ENCODE results near the gene HYAL2. TPM values are rescaled to one million over a fixed set of nuclear protein-coding genes. Genes with fewer than 3 reads are reported as not detected.

Gene HYAL2, protein sequence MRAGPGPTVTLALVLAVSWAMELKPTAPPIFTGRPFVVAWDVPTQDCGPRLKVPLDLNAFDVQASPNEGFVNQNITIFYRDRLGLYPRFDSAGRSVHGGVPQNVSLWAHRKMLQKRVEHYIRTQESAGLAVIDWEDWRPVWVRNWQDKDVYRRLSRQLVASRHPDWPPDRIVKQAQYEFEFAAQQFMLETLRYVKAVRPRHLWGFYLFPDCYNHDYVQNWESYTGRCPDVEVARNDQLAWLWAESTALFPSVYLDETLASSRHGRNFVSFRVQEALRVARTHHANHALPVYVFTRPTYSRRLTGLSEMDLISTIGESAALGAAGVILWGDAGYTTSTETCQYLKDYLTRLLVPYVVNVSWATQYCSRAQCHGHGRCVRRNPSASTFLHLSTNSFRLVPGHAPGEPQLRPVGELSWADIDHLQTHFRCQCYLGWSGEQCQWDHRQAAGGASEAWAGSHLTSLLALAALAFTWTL
- total RNA-seq (10 to 100 TPM; 33.5 to 57.6 TPM), polyA plus RNA-seq (10 to 100 TPM; 19.5 to 32.9 TPM)

GRCh38 chr3:50322386-50323091, at the start of gene HYAL2:
Gene HYAL2 (minus strand): TSS chr3:50322745. CDS start chr3:50320489, 2,256 bp downstream.
- Histone ChIP-seq H3K4me3 (ENCODE audit: low read depth in 1 of 3, low read length in 3 of 3) (peak within 1 kb of the TSS; percentile 81 to 96 (median 95)), H3K9ac (ENCODE audit: low read depth in 1 of 2, low read length in 2 of 2) (peak within 1 kb of the TSS; percentile 94 to 97), H3K9me3 (ENCODE audit: control insufficient read depth in 4 of 4, low read length in 3 of 4) (no peaks in the 10 kb centered on the region), H3K4me1 (ENCODE audit: control insufficient read depth in 4 of 4, insufficient read depth in 4 of 4, low read length in 3 of 4) (peaks cover 18 to 81% (median 61%) of the 10 kb centered on the region in 4 donors), H3K36me3 (ENCODE audit: control insufficient read depth in 4 of 4, insufficient read depth in 3 of 4, low read depth in 1 of 4, low read length in 3 of 4) (peaks cover 0 to 10% (median 2%) of the 10 kb centered on the region in 4 donors), H3K27ac (ENCODE audit: low read depth in 1 of 2, low read length in 2 of 2) (peak within 1 kb of the TSS; percentile 98 to 99), H3K27me3 (ENCODE audit: control insufficient read depth in 4 of 4, insufficient read depth in 4 of 4, low read length in 3 of 4) (no peaks in the 10 kb centered on the region)
- WGBS: 58% methylated on average over 31 of the region's 31 CpGs
- no peak for DNase-seq (ENCODE audit: low spot score)
- TF ChIP-seq SP1 (IDR thresholded peaks at IDR 0.05) (peak; percentile 38), RXRA (IDR thresholded peaks at IDR 0.05) (peak; percentile 22 to 45), YY1 (IDR thresholded peaks at IDR 0.05) (no peak), HNF4G (IDR thresholded peaks at IDR 0.05) (no peak), NR2F2 (IDR thresholded peaks at IDR 0.05) (peak; percentile 99), CTCF (IDR thresholded peaks at IDR 0.05; ENCODE audit: low read depth, low read length, missing input control) (no peak)

DNA sequence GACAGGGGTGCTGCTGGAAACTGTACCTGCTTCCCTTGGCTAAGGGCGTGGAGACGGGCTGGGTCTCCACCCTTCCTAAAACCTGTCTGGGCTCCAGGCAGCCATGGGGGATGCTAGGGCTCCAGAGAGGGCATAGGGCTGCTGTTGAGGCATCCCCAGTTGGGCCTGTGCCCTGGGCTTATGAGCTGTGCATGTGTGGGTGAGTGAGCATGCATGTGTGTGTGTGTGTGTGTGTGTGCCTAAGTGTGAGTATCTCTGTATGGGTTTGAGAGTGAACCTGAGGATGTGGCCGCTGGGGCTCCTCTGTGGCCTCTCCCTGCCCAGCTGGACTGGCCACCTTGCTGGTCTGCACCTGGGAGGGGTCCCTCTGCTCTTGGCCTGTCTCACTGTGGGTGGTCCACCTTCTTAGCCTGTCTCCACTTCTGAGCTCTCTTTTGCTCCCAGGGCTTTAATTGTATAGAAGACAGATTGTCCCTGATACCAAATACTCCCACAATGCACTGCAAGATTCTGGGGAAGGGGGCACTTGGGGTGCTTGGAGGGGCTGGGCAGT, 48.7 kb upstream of the HYAL2 start:
- TF ChIP-seq HNF4A (conservative IDR thresholded peaks at IDR 0.05): no peak
- TF ChIP-seq RXRA (IDR thresholded peaks at IDR 0.05): no peak
- TF ChIP-seq NR2F2 (IDR thresholded peaks at IDR 0.05): no peak
- TF ChIP-seq EGR1 (IDR thresholded peaks at IDR 0.05; ENCODE audit: low read depth in 2 of 2): no peak
- H3K4me3 ChIP-seq (ENCODE audit: low read depth in 1 of 3, low read length in 3 of 3): no peak overlapping the region
- H3K27me3 ChIP-seq (ENCODE audit: control insufficient read depth in 4 of 4, insufficient read depth in 4 of 4, low read length in 3 of 4): peaks cover 0 to 2% (median 0%) of the 10 kb centered on the region in 4 donors
- no peaks in the 10 kb centered on the region for H3K4me1 ChIP-seq (ENCODE audit: control insufficient read depth in 4 of 4, insufficient read depth in 4 of 4, low read length in 3 of 4)
- no peaks in the 10 kb centered on the region for H3K36me3 ChIP-seq (ENCODE audit: control insufficient read depth in 4 of 4, insufficient read depth in 3 of 4, low read depth in 1 of 4, low read length in 3 of 4)
- no peaks in the 10 kb centered on the region for H3K9me3 ChIP-seq (ENCODE audit: control insufficient read depth in 4 of 4, low read length in 3 of 4)
- no peak overlapping the region for H3K9ac ChIP-seq (ENCODE audit: low read depth in 1 of 2, low read length in 2 of 2)
- DNase-seq (ENCODE audit: low spot score): no peak
- H3K27ac ChIP-seq (ENCODE audit: low read depth in 1 of 2, low read length in 2 of 2): no peak overlapping the region
- 83% methylated on average over 3 of the region's 3 CpGs for whole genome bisulfite sequencing

DNA sequence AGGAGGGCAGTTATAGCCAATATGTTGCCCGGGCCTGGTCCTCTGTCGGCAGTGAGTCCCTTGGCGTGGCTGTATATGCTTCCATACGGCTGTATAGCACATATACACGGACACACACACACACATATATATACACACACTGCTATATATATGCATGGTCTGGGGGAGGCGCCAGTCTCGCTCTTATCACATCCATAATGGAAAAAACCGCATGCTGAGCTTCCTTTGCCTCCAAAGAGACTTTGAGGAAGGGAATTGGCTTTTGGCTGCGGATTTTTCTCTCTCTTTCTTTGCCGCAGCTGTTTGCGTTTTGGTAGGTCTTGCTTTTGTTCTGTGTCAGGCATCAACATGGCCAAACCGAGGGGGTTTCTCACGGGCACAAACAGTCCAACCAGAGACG, 48.0 kb upstream of the HYAL2 start:
- TF ChIP-seq FOXA2 (IDR thresholded peaks at IDR 0.05): no peak
- TF ChIP-seq, protein P1, sequence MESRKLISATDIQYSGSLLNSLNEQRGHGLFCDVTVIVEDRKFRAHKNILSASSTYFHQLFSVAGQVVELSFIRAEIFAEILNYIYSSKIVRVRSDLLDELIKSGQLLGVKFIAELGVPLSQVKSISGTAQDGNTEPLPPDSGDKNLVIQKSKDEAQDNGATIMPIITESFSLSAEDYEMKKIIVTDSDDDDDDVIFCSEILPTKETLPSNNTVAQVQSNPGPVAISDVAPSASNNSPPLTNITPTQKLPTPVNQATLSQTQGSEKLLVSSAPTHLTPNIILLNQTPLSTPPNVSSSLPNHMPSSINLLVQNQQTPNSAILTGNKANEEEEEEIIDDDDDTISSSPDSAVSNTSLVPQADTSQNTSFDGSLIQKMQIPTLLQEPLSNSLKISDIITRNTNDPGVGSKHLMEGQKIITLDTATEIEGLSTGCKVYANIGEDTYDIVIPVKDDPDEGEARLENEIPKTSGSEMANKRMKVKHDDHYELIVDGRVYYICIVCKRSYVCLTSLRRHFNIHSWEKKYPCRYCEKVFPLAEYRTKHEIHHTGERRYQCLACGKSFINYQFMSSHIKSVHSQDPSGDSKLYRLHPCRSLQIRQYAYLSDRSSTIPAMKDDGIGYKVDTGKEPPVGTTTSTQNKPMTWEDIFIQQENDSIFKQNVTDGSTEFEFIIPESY (IDR thresholded peaks at IDR 0.05): no peak
- TF ChIP-seq RAD21 (IDR thresholded peaks at IDR 0.05): no peak
- no peak for TF ChIP-seq CTCF (IDR thresholded peaks at IDR 0.05; ENCODE audit: low read depth, low read length, missing input control)
- no peak for TF ChIP-seq YY1 (IDR thresholded peaks at IDR 0.05)
- TF ChIP-seq GABPA (IDR thresholded peaks at IDR 0.05 in 1 of 2, conservative IDR thresholded peaks at IDR 0.05 in 1 of 2): no peak
- no peak for TF ChIP-seq HNF4A (conservative IDR thresholded peaks at IDR 0.05)
- DNase-seq (ENCODE audit: low spot score): no peak
- H3K27me3 ChIP-seq (ENCODE audit: control insufficient read depth in 4 of 4, insufficient read depth in 4 of 4, low read length in 3 of 4): peaks cover 0 to 2% (median 0%) of the 10 kb centered on the region in 4 donors
- H3K27ac ChIP-seq (ENCODE audit: low read depth in 1 of 2, low read length in 2 of 2): no peak overlapping the region
- no peak overlapping the region for H3K9ac ChIP-seq (ENCODE audit: low read depth in 1 of 2, low read length in 2 of 2)
- H3K9me3 ChIP-seq (ENCODE audit: control insufficient read depth in 4 of 4, low read length in 3 of 4): no peaks in the 10 kb centered on the region
- peaks cover 0 to 1% (median under 1%) of the 10 kb centered on the region in 4 donors for H3K4me1 ChIP-seq (ENCODE audit: control insufficient read depth in 4 of 4, insufficient read depth in 4 of 4, low read length in 3 of 4)
- whole genome bisulfite sequencing: 62% methylated on average over 14 of the region's 14 CpGs
- no peaks in the 10 kb centered on the region for H3K36me3 ChIP-seq (ENCODE audit: control insufficient read depth in 4 of 4, insufficient read depth in 3 of 4, low read depth in 1 of 4, low read length in 3 of 4)
- no peak overlapping the region for H3K4me3 ChIP-seq (ENCODE audit: low read depth in 1 of 3, low read length in 3 of 3)

Measured in liver (tissue), 9 donors.